ENCODE results near the gene NMNAT2. TPM values are rescaled to one million over a fixed set of nuclear protein-coding genes. Genes with fewer than 3 reads are reported as not detected.

Gene NMNAT2
- total RNA-seq, 4 donors from 2014 or later, result 0.13 to 0.83 (median 0.66) TPM; not detected in 1

- no peak overlapping the region for H3K27ac ChIP-seq
These were observed 218.9 kb downstream of the NMNAT2 start for GRCh38 chr1:183199304-183199703.

DNA sequence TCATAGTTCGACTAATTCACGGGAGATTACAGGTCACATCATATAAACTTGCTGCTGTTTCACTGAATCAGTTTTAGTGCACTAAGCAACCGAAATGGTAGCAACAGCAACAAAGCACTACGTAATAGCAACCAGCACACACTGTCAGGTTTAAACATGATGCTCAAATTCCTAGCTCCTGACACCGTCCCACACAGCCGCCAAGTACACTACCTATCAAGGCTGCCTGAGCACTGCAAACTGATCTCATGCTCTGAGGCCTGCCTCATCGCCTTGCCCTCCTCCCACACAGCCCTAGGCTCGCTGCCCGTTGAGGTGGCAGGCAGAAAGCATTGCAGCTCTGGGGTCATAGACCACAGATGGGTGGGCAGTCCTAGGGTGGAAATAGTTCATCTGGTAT, 219.7 kb downstream of the NMNAT2 start:
- Histone ChIP-seq H3K4me1 (peaks cover 0 to 8% (median 0%) of the 10 kb centered on the region in 4 donors), H3K27ac (peak overlapping the region in 1 of 4 donors; percentile 53)

More at GRCh38 chr1:183199304-183199703, 218.9 kb downstream of the NMNAT2 start:
- Histone ChIP-seq H3K4me1 (peaks cover 0 to 8% (median 0%) of the 10 kb centered on the region in 4 donors), H3K27me3 (no peaks in the 10 kb centered on the region), H3K9me3 (no peaks in the 10 kb centered on the region), H3K4me3 (no peak overlapping the region), H3K36me3 (no peaks in the 10 kb centered on the region)
- DNase-seq, result no peak
- TF ChIP-seq, protein P1, sequence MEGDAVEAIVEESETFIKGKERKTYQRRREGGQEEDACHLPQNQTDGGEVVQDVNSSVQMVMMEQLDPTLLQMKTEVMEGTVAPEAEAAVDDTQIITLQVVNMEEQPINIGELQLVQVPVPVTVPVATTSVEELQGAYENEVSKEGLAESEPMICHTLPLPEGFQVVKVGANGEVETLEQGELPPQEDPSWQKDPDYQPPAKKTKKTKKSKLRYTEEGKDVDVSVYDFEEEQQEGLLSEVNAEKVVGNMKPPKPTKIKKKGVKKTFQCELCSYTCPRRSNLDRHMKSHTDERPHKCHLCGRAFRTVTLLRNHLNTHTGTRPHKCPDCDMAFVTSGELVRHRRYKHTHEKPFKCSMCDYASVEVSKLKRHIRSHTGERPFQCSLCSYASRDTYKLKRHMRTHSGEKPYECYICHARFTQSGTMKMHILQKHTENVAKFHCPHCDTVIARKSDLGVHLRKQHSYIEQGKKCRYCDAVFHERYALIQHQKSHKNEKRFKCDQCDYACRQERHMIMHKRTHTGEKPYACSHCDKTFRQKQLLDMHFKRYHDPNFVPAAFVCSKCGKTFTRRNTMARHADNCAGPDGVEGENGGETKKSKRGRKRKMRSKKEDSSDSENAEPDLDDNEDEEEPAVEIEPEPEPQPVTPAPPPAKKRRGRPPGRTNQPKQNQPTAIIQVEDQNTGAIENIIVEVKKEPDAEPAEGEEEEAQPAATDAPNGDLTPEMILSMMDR (IDR thresholded peaks at IDR 0.05), result no peak
- TF ChIP-seq POLR2A (IDR thresholded peaks at IDR 0.05), result no peak

More for the DNA sequence above, 219.7 kb downstream of the NMNAT2 start:
- H3K36me3 ChIP-seq, result no peaks in the 10 kb centered on the region
- no peaks in the 10 kb centered on the region for H3K27me3 ChIP-seq
- DNase-seq, result peak in 2 of 3 donors; percentile 51 to 65
- H3K4me3 ChIP-seq, result no peak overlapping the region
- H3K9me3 ChIP-seq, result no peaks in the 10 kb centered on the region
- TF ChIP-seq, protein P1 (IDR thresholded peaks at IDR 0.05), result no peak
- TF ChIP-seq POLR2A (IDR thresholded peaks at IDR 0.05), result no peak

Other genes with a start within 250 kb of the NMNAT2 start
- 10 to 100 TPM in 3 of 4 donors, 1 to 10 TPM in 1; 3.3 to 29.7 (median 17.3) TPM for gene LAMC2, start 232.1 kb downstream of the NMNAT2 start, total RNA-seq
- gene SMG7, start 54.1 kb upstream of the NMNAT2 start, total RNA-seq, result 10 to 100 TPM; 46.2 to 72.7 (median 54.3) TPM
- 10 to 100 TPM in 1 of 4 donors, 1 to 10 TPM in 3; 1.6 to 13.2 (median 5.6) TPM for gene NCF2, start 172.1 kb upstream of the NMNAT2 start, total RNA-seq
- gene ARPC5, start 217.4 kb upstream of the NMNAT2 start, total RNA-seq, result 10 to 100 TPM; 57.9 to 86.7 (median 67.9) TPM
- under 1 TPM in 1 of 4 donors, not detected in 3; 0.85 TPM for gene APOBEC4, start 234.9 kb upstream of the NMNAT2 start, total RNA-seq

All from Peyer's patch (tissue), 4 donors.